8988T (cell line): ENCODE measurements around the gene MNX1.

Experiments
- DNase-seq: peaks from one replicate; pipeline ENCODE4 v3.0.0; 2011

Gene MNX1

GRCh38 chr7:157032644-157033482, 22.4 kb upstream of the MNX1 start:
- no peak for DNase-seq

GRCh38 chr7:157032128-157032527, 21.7 kb upstream of the MNX1 start:
- DNase-seq = no peak

- no peak for DNase-seq
Observed at GRCh38 chr7:157028199-157028903, 17.9 kb upstream of the MNX1 start.

- no peak for DNase-seq
Observed at GRCh38 chr7:157027568-157028198, 17.2 kb upstream of the MNX1 start.

GRCh38 chr7:157024716-157025115, 14.3 kb upstream of the MNX1 start:
- DNase-seq = no peak

GRCh38 chr7:157023589-157023905, 13.1 kb upstream of the MNX1 start:
- no peak for DNase-seq

- no peak for DNase-seq
Observed at GRCh38 chr7:157022681-157023588, 12.5 kb upstream of the MNX1 start.

GRCh38 chr7:157021871-157022680, 11.6 kb upstream of the MNX1 start:
- no peak for DNase-seq

- DNase-seq = no peak
Observed at GRCh38 chr7:157021071-157021870, 10.8 kb upstream of the MNX1 start.

- DNase-seq = no peak
Observed at GRCh38 chr7:157020514-157021070, 10.1 kb upstream of the MNX1 start.

GRCh38 chr7:157019718-157020451, 9.4 kb upstream of the MNX1 start:
- DNase-seq = no peak

- no peak for DNase-seq
Observed at GRCh38 chr7:157018997-157019608, 8.6 kb upstream of the MNX1 start.

- no peak for DNase-seq
Observed at GRCh38 chr7:157018328-157018996, 8.0 kb upstream of the MNX1 start.

- no peak for DNase-seq
Observed at GRCh38 chr7:157017603-157018327, 7.3 kb upstream of the MNX1 start.

- no peak for DNase-seq
Observed at GRCh38 chr7:157017149-157017548, 6.7 kb upstream of the MNX1 start.

GRCh38 chr7:157016352-157017041, 6.0 kb upstream of the MNX1 start:
- DNase-seq = no peak

GRCh38 chr7:157016024-157016351, 5.5 kb upstream of the MNX1 start:
- DNase-seq = no peak
